SK-N-MC (cell line): Measurements from ENCODE around the gene FAM168A.

Experiments
- DNase-seq: peaks from one replicate; pipeline ENCODE4 v3.0.0-alpha.2; 2011; ENCODE audit warnings: low read depth, low spot score
- H3K27ac ChIP-seq: fragments of 200-600 bp; sonication (generic); 2 replicates; pipeline ENCODE4 v1.5.1; 2016; ENCODE audit warnings: mixed run types
- H3K36me3 ChIP-seq: fragments of 200-600 bp; sonication (generic); 2 replicates; pipeline ENCODE4 v1.6.1; 2017; ENCODE audit warnings: antibody characterized with exemption, low read length, mixed read lengths; ENCODE audit not compliant: insufficient read depth
- H3K4me3 ChIP-seq: fragments of 200-600 bp; sonication (generic); 2 replicates; pipeline ENCODE4 v1.5.1; 2016
- H3K9ac ChIP-seq: fragments of 200-600 bp; sonication (generic); 2 replicates; pipeline ENCODE4 v1.8.0; 2017; ENCODE audit warnings: mixed run types, mixed read lengths; ENCODE audit not compliant: insufficient read length
- H3K9me3 ChIP-seq: fragments of 200-600 bp; sonication (generic); 2 replicates; pipeline ENCODE4 v1.6.1; 2017; ENCODE audit warnings: low read depth, mild to moderate bottlenecking, antibody characterized with exemption, low read length, moderate library complexity, mixed read lengths
- EZH2 ChIP-seq: fragments of 200-600 bp; sonication (generic); IDR thresholded peaks from one replicate; pipeline ENCODE4 v1.6.1; 2017; ENCODE audit warnings: antibody characterized with exemption
- FOXP2 ChIP-seq: optimal IDR thresholded peaks from 2 replicates; pipeline ENCODE3; 2011; ENCODE audit warnings: mild to moderate bottlenecking, moderate library complexity; ENCODE audit not compliant: insufficient read depth; ENCODE audit errors: extremely low read length, control extremely low read depth
- POLR2AphosphoS5 ChIP-seq: IDR thresholded peaks from 2 replicates; pipeline ENCODE4 v1.6.1; 2012; ENCODE audit warnings: mild to moderate bottlenecking, low read depth, low read length, borderline replicate concordance

FAM168A gene

GRCh38 chr11:73537969-73538368 lies 59.9 kb downstream of the FAM168A start:
- Histone ChIP-seq H3K36me3 (no peaks in the 10 kb centered on the region), H3K27ac (peak overlapping the region; percentile 72), H3K4me3 (no peak overlapping the region), H3K9me3 (no peaks in the 10 kb centered on the region), H3K9ac (no peak overlapping the region)
- DNase-seq: no peak
- TF ChIP-seq EZH2: no peak
- TF ChIP-seq FOXP2: no peak
- TF ChIP-seq POLR2AphosphoS5: no peak

GRCh38 chr11:73536961-73537360 lies 61.0 kb downstream of the FAM168A start:
- Histone ChIP-seq H3K9me3 (no peaks in the 10 kb centered on the region), H3K36me3 (no peaks in the 10 kb centered on the region), H3K27ac (no peak overlapping the region), H3K9ac (no peak overlapping the region), H3K4me3 (no peak overlapping the region)
- DNase-seq: no peak
- no peak for TF ChIP-seq EZH2
- TF ChIP-seq POLR2AphosphoS5: no peak
- no peak for TF ChIP-seq FOXP2

GRCh38 chr11:73532310-73532709 lies 65.6 kb downstream of the FAM168A start:
- DNase-seq: no peak
- Histone ChIP-seq H3K36me3 (no peaks in the 10 kb centered on the region), H3K9me3 (no peaks in the 10 kb centered on the region), H3K9ac (no peak overlapping the region), H3K4me3 (no peak overlapping the region), H3K27ac (no peak overlapping the region)
- no peak for TF ChIP-seq FOXP2
- TF ChIP-seq POLR2AphosphoS5: no peak
- TF ChIP-seq EZH2: no peak

- TF ChIP-seq EZH2 (no peak), POLR2AphosphoS5 (no peak), FOXP2 (no peak)
Observed at GRCh38 chr11:73531386-73531785, 66.5 kb downstream of the FAM168A start.

GRCh38 chr11:73530109-73530508 lies 67.8 kb downstream of the FAM168A start:
- H3K4me3 ChIP-seq: no peak overlapping the region
- DNase-seq: no peak
- no peaks in the 10 kb centered on the region for H3K9me3 ChIP-seq
- H3K36me3 ChIP-seq: no peaks in the 10 kb centered on the region
- TF ChIP-seq FOXP2: no peak
- TF ChIP-seq POLR2AphosphoS5: no peak
- no peak for TF ChIP-seq EZH2
- H3K27ac ChIP-seq: no peak overlapping the region
- H3K9ac ChIP-seq: no peak overlapping the region

More at GRCh38 chr11:73531386-73531785, 66.5 kb downstream of the FAM168A start:
- no peak for DNase-seq
- Histone ChIP-seq H3K27ac (no peak overlapping the region), H3K4me3 (no peak overlapping the region), H3K9me3 (no peaks in the 10 kb centered on the region), H3K36me3 (no peaks in the 10 kb centered on the region), H3K9ac (no peak overlapping the region)

- Histone ChIP-seq H3K4me3 (no peak overlapping the region), H3K9me3 (no peaks in the 10 kb centered on the region), H3K36me3 (no peaks in the 10 kb centered on the region), H3K27ac (no peak overlapping the region), H3K9ac (no peak overlapping the region)
- no peak for TF ChIP-seq FOXP2
- no peak for TF ChIP-seq EZH2
- no peak for TF ChIP-seq POLR2AphosphoS5
- no peak for DNase-seq
Observed at GRCh38 chr11:73529204-73529530, 68.7 kb downstream of the FAM168A start.

- H3K9ac ChIP-seq: no peak overlapping the region
- no peak overlapping the region; the same call in 1 of the 2 replicates for H3K27ac ChIP-seq
- TF ChIP-seq EZH2: no peak
- TF ChIP-seq POLR2AphosphoS5: no peak
- no peak for TF ChIP-seq FOXP2
- no peaks in the 10 kb centered on the region for H3K36me3 ChIP-seq
- H3K4me3 ChIP-seq: no peak overlapping the region
- H3K9me3 ChIP-seq: no peaks in the 10 kb centered on the region
- DNase-seq: no peak
Observed at GRCh38 chr11:73528483-73529203, 69.3 kb downstream of the FAM168A start.

- no peak overlapping the region for H3K27ac ChIP-seq
- DNase-seq: no peak
- no peaks in the 10 kb centered on the region for H3K9me3 ChIP-seq
- no peak overlapping the region for H3K9ac ChIP-seq
- no peak overlapping the region for H3K4me3 ChIP-seq
- TF ChIP-seq POLR2AphosphoS5: no peak
- TF ChIP-seq EZH2: no peak
- no peak for TF ChIP-seq FOXP2
- H3K36me3 ChIP-seq: no peaks in the 10 kb centered on the region
Observed at GRCh38 chr11:73528013-73528412, 69.9 kb downstream of the FAM168A start.

- no peak for DNase-seq
- TF ChIP-seq EZH2: no peak
- TF ChIP-seq FOXP2: no peak
- no peak for TF ChIP-seq POLR2AphosphoS5
- no peak overlapping the region for H3K27ac ChIP-seq
- H3K4me3 ChIP-seq: no peak overlapping the region
- H3K9ac ChIP-seq: no peak overlapping the region
- no peaks in the 10 kb centered on the region for H3K9me3 ChIP-seq
- no peaks in the 10 kb centered on the region for H3K36me3 ChIP-seq
Observed at GRCh38 chr11:73525611-73526010, 72.3 kb downstream of the FAM168A start.

- Histone ChIP-seq H3K9me3 (no peaks in the 10 kb centered on the region), H3K4me3 (no peak overlapping the region), H3K27ac (no peak overlapping the region), H3K9ac (no peak overlapping the region), H3K36me3 (no peaks in the 10 kb centered on the region)
- TF ChIP-seq POLR2AphosphoS5: no peak
- no peak for TF ChIP-seq FOXP2
- no peak for TF ChIP-seq EZH2
- DNase-seq: no peak
Observed at GRCh38 chr11:73524774-73525173, 73.1 kb downstream of the FAM168A start.
